Endothelial cell (in vitro differentiated cells): Measurements from ENCODE around the gene MAP3K5. TPM values are rescaled to one million over a fixed set of nuclear protein-coding genes. Genes with fewer than 3 reads are reported as not detected.

Source experiments
- DNase-seq: peaks from one replicate; pipeline ENCODE4 v3.0.0; 2021; ENCODE audit warnings: low spot score
- H3K27ac Mint-ChIP-seq: one replicate; pipeline ENCODE4 v1.8.0; 2021; ENCODE audit warnings: mixed read lengths, inconsistent platforms; ENCODE audit not compliant: unreplicated experiment
- H3K27me3 Mint-ChIP-seq: one replicate; pipeline ENCODE4 v1.8.0; 2021; ENCODE audit warnings: mild to moderate bottlenecking, moderate library complexity, mixed read lengths, inconsistent platforms; ENCODE audit not compliant: unreplicated experiment
- H3K36me3 Mint-ChIP-seq: one replicate; pipeline ENCODE4 v1.8.0; 2021; ENCODE audit warnings: mild to moderate bottlenecking, low read depth, mixed read lengths, inconsistent platforms; ENCODE audit not compliant: unreplicated experiment
- H3K4me1 Mint-ChIP-seq: one replicate; pipeline ENCODE4 v1.8.0; 2021; ENCODE audit warnings: mild to moderate bottlenecking, mixed read lengths, inconsistent platforms; ENCODE audit not compliant: unreplicated experiment
- H3K4me3 Mint-ChIP-seq: one replicate; pipeline ENCODE4 v1.8.0; 2021; ENCODE audit warnings: mild to moderate bottlenecking, mixed read lengths, inconsistent platforms; ENCODE audit not compliant: unreplicated experiment
- H3K9me3 Mint-ChIP-seq: one replicate; pipeline ENCODE4 v1.8.0; 2021; ENCODE audit warnings: mixed read lengths, inconsistent platforms; ENCODE audit not compliant: unreplicated experiment
- CTCF ChIP-seq: fragments of 200-600 bp; sonication (generic); IDR thresholded peaks from one replicate; pipeline ENCODE4 v1.5.0; 2021; ENCODE audit warnings: antibody characterized with exemption; ENCODE audit not compliant: unreplicated experiment
- total RNA-seq: library from RNA; stranded (reverse); fragmentation: NEBNext Ultra II Directional; extraction: Animal tissue kit (Norgen Biotek cat#: 25700); gene quantifications from one replicate; pipeline ENCODE4 v1.2.1, GENCODE V29; 2021; ENCODE audit not compliant: unreplicated experiment

The MAP3K5 gene
- total RNA-seq, 1 donor from 2014 or later: 0.33 TPM

DNA sequence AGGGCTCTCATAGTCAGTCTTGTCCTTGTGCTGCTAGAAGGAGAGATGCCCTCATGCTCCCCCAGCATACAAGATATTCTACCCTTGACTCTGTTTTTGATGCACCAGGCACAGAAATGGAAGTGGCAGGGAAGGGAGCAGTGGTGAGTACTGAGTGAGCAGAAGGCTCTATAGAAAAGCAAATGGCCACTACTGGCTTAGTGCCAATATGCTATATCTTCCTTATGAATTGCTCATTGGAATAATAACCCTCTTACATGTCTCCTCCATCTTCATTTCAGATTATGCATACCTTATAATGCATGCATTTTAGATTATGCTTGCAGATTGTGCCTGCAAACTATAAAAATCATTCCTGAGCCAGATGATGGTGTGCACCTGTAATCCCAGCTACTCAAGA lies 82.8 kb downstream of the MAP3K5 start:
- no peaks in the 10 kb centered on the region for H3K27me3 Mint-ChIP-seq

DNA sequence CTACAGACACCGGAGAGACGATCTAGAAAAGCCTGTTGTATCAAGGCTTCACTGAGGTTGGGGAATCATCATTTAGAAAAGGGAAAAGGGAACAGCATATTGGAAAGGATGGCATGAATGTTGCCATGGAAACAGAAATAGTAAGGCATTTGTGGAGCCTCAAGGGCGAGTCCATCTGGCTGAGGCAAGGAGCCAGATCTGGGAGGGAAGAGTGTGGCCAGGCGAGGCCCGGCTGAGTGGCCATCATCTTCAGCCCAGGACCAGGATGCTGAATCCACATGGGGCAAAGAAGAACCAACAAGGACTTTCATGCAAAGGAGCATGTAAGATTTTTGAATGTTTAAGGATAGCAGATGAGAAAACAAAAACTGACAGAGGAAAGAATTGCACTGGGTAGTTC lies 85.8 kb downstream of the MAP3K5 start:
- no peak for DNase-seq
- Mint-ChIP-seq H3K27me3 (no peaks in the 10 kb centered on the region), H3K36me3 (no peaks in the 10 kb centered on the region), H3K4me3 (no peak overlapping the region), H3K27ac (no peak overlapping the region), H3K9me3 (no peaks in the 10 kb centered on the region), H3K4me1 (no peaks in the 10 kb centered on the region)
- TF ChIP-seq CTCF: no peak

More for the DNA sequence above, 82.8 kb downstream of the MAP3K5 start:
- no peak for DNase-seq
- Mint-ChIP-seq H3K4me3 (no peak overlapping the region), H3K27ac (no peak overlapping the region), H3K36me3 (no peaks in the 10 kb centered on the region), H3K4me1 (no peaks in the 10 kb centered on the region), H3K9me3 (no peaks in the 10 kb centered on the region)
- no peak for TF ChIP-seq CTCF

DNA sequence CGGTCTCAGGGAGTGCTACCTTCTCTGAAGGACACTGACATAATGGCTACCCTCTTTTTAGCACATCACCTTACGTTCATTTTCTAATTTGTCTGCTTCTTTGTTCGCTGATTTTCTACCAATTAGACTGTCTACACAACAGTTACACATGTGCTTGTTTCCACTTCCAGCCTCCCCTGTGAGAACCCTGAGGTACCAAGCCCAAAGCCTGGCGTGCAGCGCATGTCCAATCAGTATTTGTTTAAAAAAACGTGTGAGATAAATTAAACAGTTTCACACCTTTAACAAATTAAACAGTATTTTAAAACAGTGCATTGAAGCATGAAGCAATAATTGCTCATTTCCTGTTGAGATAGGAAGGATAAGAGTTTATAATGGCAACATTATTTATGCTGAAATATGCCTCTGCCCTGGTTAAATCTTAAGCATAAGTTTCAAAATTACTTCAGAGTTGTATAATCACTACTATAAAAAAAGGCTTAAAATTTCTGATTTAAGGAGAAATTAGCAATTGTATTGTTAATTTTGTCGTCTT lies 88.9 kb downstream of the MAP3K5 start:
- DNase-seq: no peak
- no peak overlapping the region for H3K4me3 Mint-ChIP-seq
- no peaks in the 10 kb centered on the region for H3K36me3 Mint-ChIP-seq
- H3K4me1 Mint-ChIP-seq: no peaks in the 10 kb centered on the region
- no peaks in the 10 kb centered on the region for H3K9me3 Mint-ChIP-seq
- no peak for TF ChIP-seq CTCF
- H3K27ac Mint-ChIP-seq: no peak overlapping the region
- H3K27me3 Mint-ChIP-seq: no peaks in the 10 kb centered on the region

GRCh38 chr6:136701045-136701444 lies 91.2 kb downstream of the MAP3K5 start:
- Mint-ChIP-seq H3K27me3 (no peaks in the 10 kb centered on the region), H3K9me3 (no peaks in the 10 kb centered on the region), H3K27ac (no peak overlapping the region), H3K36me3 (no peaks in the 10 kb centered on the region), H3K4me1 (no peaks in the 10 kb centered on the region), H3K4me3 (no peak overlapping the region)
- TF ChIP-seq CTCF: no peak
- DNase-seq: no peak

GRCh38 chr6:136699358-136699757 lies 92.9 kb downstream of the MAP3K5 start:
- Mint-ChIP-seq H3K4me3 (no peak overlapping the region), H3K27me3 (no peaks in the 10 kb centered on the region), H3K9me3 (no peaks in the 10 kb centered on the region), H3K36me3 (no peaks in the 10 kb centered on the region), H3K27ac (no peak overlapping the region), H3K4me1 (no peaks in the 10 kb centered on the region)
- no peak for DNase-seq
- no peak for TF ChIP-seq CTCF
